Left kidney (tissue), 2 donors: ENCODE measurements around the gene RHBDL3. TPM values are rescaled to one million over a fixed set of nuclear protein-coding genes. Genes with fewer than 3 reads are reported as not detected.
"Not testable (repeated sequence)": the region's sequence is repeated elsewhere in the genome, so short reads cannot be mapped to it uniquely, and the experiment has no call there.

Experiments
- DNase-seq: peaks from one replicate; pipeline ENCODE4 v3.0.0-alpha.2; 2013
- polyA plus RNA-seq: library from polyadenylated mRNA; unstranded; fragments of 120-200 nt; gene quantifications from one replicate; pipeline ENCODE4 v1.2.1, GENCODE V29; 2013; ENCODE audit not compliant: insufficient read length

RHBDL3 gene
- polyA plus RNA-seq, 1 donor = 1.5 TPM

DNA sequence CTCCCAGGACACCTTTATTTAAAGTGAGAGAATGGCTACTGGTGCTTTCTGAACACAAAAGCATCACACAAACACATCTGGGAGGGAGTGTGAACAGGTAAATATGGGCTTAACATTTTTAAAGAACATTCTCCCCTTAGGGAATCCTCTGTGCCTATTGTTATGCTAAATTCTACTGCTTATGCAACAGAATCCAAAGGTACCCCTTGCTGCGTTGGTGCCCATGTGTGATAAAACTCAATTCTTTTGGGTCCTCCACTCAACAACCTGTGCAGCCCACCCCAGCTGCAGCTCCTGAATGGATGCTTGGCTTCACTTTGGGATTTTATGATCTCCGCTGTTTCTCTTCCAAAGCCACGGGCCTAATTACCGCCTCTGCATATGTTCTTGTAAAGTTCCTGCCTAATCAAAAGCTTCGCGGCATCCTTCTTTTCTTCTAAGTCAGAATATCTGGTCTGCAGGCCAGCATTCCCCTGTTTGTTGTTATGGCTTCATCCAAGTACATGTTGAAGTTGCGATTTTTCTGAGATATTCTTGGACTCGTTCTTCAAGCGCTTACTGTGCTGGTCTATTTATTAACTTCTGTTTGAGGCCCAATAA, 23.9 kb downstream of the RHBDL3 start:
- no peak for DNase-seq

DNA sequence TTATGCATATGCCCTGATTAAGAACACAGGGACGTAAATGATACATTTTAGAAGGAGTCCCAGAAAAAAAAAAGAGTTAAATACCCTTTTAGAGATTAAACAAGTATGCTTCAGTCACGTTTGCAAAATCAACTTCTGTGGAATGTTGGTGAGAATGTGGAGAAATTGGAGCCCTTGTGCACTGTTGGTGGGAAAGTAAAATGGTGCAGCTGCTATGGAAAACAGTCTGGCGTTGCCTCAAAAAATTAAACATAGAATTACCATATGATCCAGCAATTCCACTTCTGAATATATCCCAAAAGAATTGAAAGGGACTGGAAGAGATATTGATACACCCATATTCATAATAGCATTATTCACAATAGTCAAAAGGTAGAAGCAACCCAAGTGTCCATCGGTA, 26.5 kb downstream of the RHBDL3 start:
- DNase-seq = no peak

DNA sequence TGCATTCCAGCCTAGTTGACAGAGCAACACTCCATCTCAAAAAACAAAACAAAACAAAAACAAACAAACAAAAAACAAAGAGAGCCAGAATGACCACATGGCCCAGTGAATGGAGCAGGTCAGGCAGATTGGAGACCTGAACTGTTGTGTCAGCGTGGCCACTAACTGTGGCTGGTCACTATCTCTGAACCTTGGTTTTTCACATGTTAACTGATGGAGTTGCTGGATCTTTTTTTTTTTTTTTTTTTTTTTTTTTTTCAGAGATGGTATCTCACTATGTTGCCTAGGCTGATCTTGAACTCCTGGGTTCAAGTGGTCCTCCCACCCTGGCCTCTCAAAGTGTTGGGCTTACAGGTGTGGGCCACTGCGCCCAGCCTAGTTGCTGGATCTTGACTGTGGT, 31.8 kb downstream of the RHBDL3 start:
- no peak for DNase-seq

DNA sequence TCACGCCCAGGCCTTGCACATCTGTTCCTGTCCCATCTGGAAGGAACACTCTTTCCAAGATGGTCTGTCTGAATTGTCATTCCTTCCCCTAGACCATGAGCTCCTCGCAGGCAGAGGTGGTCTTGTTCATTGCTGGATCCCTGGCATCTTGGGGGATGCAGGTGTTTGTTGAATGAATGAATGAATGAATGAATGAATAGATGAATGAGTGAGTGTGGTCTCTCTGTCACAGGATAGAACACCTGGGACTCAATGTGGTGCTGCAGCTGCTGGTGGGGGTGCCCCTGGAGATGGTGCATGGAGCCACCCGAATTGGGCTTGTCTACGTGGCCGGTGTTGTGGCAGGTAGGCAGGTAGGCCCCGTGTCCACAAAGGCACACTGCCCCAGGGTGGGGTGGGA, 32.2 kb downstream of the RHBDL3 start:
- DNase-seq = no peak

DNA sequence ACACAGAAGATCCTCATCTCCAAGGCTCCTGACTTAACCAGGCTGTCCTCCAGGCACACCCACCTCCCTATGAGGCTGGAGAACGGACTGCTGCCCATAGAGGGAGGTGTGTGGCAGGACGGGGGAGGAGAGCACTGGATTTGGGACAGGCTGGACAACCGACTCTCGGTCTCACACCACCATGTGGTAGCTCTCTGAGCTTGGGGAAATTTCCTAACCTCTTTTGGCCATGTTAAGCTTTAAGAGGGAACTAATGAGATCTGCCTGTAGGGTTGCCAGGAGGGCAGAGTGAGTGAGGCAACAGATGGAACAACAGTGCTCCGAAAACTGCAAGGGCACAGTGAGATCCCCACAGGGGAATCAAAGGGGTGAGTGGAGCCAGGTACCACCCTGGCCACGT, 32.7 kb downstream of the RHBDL3 start:
- DNase-seq = no peak

DNA sequence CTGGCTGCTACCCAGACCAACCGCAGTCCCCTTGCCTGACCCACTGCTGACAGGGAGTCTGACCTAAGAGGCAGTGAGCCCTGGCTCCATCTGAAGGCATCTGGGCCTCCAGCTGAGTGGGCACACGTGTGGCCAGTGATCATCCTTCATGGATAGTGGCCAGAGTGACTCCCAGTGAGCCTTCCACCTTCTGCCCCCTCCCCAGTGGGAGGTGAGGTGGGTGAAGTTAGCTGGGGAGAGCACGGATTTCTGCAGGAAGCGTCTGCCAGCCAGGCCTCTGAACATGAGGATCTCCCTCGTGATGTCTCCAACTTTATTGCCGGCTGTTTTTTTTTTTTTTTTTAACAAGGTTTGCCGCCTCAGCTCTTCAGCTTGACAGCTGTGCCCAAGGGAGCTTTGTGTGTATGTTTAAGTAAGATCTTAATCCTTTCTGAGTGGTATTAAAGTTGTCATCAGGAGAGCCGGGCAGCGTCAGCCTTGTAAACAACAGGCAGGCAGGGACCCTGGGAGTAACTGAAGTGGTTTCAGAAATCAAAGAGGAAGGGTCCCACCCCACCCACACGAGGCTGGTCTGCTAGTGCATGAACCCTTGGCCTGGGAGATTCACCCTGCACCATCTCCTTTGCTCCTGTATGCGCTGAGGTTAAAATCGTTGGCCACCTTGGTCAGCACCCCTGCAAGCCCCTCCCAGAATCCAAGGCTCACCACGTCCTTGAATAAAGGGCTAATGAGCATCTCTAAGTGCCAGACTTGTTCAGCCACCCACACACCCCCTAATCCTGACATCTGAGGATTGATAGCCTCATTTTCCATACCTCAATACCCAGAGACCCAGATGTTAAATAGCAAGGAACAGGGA, 33.3 kb downstream of the RHBDL3 start:
- DNase-seq = no peak

DNA sequence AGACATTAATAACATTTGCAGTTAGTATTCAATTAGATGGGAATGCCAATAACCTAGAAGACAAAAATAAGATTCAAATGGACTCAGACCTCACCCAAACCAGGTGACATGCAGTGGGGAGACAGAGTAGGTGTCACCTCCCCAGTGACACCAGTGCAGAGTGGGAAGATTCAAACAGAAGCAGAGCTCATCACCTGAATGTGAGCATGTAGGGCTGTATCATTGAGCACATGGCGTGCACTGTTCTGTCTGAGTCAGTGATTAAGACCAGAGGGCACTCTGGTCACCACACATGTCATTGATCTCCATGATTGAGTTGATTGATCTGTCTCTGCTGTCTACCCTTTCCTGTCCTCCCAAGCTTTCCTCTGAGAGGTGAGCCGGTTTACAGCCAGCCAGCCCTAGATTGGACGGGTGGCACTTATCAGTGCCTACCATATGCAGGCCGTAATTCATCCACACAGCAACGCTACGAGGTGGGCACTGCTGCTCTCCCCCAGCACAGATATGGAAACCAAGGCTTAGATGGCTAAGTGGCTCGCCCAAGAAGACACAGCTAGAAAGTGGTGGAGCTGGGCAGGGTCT, 34.0 kb downstream of the RHBDL3 start:
- DNase-seq = no peak

DNA sequence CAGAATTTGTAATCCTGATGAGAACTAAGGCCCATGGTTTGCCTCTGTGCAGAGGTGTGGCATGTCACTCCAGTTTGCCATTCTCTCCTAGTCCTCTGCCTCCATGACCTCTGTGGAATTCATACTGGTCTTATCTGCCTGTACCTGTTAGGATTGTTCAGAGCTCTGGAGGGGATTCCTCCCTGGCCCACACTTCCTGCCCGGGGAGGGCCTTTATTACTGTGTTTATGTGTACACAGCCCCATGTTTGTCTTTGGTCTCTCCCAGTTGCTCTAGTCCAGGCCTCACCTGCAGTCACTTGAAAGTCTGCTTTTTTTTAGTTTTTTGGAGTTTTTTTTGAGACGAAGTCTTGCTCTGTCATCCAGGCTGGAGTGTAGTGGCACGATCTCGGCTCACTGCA, 36.4 kb downstream of the RHBDL3 start:
- no peak for DNase-seq

DNA sequence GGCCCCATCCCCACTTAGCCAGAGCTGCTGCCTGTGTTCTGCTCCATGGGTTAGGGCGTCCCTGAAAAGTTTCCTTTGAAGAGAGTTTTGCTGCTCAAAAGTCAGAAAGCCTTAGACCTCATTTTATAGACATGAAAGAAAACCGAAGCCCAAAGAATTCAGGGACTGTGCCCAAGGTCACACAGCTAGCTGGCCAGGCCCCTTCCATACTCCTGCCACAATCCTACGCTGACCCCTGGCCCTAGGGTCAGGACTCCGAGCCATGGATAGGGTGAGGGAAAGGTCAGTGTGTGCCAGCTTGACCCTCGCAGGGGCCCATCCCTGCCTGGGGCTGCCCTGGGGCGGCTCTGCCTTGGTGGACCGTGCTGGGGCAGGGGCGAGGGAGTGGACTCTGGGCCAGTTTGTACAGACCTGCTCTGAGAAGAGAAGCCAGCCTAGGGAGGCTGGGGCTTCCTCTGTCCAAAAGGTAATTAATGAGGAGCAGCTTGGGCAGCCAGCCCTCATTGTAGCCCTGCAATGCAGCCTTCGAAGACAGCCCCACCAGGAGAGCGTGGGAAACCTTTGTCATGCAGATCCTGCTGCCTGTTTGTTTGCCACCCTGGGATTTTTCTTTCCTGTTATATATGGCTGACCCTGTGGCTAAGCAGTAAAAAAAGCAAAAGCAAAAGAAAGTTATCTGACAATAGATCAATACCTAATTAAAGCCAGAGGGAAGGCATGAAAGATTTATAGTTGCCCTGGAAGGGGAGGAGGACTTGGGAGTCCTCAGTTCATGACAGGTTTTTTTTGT, 37.4 kb downstream of the RHBDL3 start:
- DNase-seq = no peak

DNA sequence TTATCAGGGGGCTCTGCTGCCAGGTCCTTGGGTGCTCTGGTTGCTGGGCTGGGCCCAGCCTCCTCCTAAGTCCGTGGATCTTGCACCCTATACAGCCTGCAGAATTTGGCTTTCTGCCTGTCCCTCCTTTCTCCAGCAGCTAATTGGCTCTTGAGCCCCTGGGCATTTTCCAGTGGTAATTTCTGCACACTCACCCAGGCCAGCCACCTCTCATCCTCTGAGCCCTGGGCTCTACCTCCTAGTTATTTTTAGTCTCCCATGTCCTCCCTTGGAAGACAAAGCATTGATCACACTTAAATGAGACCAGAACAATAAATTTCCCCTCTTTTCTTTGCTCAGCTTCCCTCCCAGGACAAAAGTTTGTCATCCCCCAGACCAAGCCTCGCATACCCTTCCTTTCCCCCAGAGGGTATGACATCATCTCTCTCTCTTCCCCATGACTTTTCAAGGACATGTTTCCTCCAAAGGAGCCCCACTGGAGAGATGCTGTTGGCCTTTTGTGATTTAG, 38.2 kb downstream of the RHBDL3 start:
- DNase-seq = no peak

DNA sequence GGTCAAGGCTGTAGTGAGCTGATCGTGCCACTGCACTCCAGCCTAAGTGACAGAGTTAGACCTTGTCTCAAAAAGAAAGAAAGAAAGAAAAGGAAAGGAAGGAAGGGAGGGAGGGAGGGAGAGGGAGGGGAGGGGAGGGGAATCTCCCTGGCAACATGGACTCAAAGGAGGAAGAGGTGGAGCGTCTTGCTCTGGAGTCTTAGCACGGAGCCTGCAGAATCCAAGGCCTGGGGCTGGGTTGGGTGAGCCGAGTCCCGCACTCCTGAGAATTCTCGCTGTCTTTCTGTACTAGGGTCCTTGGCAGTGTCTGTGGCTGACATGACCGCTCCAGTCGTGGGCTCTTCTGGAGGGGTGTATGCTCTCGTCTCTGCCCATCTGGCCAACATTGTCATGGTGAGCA, 39.4 kb downstream of the RHBDL3 start:
- no peak for DNase-seq

DNA sequence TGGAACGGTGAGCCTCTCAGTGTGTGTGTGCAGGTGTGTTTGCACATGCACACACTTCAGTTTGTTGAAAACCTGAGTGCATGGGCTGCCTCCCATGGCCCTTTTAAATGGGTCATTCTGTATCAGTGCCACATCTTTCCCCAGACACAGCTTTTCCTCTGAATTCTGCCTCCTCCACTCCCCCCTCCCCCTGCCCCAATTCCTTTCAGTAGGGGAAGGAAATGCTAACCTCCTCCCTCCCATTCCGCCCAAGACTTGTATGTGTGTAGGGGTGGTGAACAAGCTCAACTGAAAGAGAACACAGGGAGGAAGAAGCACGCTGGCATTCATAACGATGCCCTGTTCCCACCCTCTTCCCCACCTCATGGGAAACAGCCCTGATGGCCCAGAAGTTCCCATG, 42.0 kb downstream of the RHBDL3 start:
- no peak for DNase-seq

DNA sequence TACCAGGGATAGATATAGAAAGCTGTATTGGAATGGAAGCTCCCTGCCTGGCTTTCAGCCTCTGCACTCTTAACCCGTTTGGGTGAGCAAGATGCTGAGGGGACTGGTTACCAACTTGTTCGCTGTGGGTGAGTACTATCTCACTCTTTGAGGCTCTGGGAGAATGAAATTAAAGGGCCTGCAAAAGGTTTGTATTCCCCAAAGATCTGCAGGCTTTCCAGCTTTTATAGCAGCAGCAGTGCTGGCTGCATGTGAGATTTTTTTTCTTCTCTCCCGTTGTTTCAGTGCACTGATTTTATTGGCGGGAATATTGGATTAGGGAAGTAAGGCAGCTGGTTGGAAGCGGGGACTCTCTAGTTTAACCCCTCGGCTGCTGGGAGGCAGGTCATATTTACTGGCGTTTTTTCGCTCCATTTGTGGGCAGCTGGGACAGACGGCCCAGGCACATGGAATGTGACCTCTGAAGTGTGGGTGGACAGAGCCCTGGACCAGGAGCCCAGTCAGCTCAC, 45.5 kb downstream of the RHBDL3 start:
- DNase-seq = no peak

DNA sequence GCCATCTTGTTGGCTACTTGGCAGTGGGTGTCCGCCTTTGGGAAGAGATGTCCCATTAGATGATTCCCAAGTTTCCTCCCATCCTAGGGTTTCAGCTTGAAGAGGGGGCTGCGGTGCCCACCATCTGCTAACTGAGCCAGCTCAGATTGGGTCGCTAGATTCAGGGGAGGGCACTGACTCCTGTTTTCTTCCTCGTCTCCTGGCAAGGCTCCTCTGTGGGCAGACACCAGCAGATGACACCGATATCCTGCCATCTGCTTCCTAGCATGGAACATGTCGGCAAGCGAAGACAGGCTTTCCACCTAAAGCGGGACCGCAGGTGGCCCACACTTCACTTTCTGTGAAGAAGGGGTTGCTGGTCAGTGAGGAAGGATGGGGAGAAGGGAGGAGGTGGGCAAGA, 49.0 kb downstream of the RHBDL3 start:
- DNase-seq = no peak

DNA sequence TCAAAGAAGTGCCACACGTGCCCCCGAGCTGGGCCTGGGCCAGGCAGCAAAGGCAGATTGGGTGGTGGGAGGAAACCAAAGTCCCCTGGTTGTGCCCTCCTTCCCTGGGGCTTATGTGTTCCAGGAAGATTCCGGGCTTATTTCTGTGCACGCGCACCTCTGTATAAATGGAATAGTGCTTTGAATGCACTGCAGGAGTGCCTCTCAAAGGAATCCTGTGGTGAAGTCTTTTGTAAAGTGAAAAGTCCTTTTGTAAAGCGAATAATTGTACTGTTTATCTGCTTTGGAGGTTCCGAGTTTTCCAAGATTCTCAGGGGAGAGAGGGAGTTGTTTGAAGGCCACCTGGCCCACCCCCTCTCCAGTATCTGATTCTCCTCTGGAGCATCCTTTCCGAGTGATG, 49.5 kb downstream of the RHBDL3 start:
- DNase-seq = no peak

DNA sequence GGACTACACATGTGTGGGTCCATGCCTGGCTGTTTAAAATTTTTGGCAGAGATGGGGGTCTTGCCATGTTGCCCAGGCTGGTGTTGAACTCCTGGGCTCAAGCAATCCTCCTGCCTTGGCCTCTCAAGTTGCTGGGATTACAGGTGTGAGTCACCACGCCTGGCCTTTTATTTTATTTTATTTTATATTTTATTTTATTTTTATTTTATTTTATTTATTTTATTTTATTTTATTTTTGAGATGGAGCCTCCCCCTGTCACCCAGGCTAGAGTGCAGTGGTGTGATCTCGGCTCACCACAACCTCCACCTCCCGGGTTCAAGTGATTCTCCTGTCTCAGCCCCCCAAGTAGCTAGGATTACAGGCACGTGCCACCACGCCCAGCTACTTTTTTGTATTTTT, 51.0 kb downstream of the RHBDL3 start:
- not testable (repeated sequence) for DNase-seq

DNA sequence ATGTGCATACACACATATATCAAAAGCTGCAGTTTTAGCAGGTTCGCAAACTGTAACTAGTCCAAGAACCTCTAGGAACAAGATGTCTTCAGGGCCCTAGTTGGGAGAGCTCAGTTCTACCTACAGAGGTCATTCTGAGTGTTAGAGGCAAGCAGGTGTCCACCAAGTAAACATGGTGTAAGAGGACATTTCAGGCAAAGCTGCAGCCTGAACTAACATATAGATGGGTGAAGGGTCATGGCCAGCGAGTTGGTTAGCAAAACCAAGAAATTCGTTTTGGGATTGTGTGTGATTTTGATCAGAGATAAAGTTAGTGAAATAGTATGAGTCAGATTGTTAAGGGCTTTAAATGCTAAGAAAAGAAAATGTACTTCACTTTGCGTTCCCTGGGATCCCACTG, 51.7 kb downstream of the RHBDL3 start:
- DNase-seq = no peak

DNA sequence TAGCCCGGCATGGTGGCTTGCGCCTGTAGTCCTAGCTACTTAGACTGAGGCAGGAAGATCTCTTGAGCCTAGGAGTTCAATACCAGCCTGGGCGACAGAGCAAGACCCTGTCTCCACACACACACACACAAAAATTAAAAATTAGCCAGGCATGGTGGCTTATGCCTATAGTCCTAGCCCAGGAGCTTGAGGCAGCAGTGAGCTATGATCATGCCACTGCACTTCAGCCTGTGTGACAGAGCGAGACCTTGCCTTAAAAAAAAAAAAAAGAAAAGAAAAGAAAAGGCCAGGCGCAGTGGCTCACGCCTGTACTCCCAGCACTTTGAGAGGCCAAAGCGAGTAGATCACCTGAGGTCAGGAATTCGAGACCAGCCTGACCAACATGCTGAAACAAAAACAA, 52.4 kb downstream of the RHBDL3 start:
- no peak for DNase-seq

DNA sequence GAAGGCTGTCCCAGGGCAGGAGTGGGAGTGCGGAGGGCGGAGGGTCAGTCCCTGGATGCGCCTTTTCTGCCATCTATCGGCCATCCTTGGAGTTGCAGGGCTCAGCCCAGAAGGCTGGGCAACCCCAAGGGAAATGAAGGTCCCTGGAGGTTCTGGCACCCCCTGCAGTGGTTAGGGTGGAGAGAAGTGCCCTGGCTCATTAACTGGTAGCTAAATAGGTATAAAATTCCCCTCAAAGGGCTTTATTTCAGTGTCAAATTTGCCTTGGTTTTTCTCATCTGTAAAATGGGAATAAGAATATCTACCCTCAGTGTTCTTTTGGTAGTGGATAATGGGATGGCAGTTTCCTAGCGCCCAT, 53.9 kb downstream of the RHBDL3 start:
- DNase-seq = peak; percentile 52

DNA sequence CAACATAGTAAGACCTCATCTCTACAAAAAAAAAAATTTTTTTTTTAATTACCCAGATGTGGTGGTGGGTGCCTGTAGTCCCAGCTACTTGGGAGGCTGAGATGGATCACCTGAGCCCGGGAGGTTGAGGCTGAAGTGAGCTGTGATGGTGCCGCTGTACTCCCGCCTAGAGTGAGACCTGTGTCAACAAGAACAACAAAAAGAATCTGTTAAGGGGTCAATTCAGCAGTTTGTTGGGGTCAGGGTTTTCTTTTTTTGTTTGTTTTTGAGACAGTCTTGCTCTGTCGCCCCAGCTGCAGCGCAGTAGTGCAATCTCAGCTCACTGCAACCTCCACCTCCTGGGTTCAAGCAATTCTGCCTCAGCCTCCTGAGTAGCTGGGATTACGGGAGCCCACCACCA, 54.4 kb downstream of the RHBDL3 start:
- DNase-seq = not testable (repeated sequence)

DNA sequence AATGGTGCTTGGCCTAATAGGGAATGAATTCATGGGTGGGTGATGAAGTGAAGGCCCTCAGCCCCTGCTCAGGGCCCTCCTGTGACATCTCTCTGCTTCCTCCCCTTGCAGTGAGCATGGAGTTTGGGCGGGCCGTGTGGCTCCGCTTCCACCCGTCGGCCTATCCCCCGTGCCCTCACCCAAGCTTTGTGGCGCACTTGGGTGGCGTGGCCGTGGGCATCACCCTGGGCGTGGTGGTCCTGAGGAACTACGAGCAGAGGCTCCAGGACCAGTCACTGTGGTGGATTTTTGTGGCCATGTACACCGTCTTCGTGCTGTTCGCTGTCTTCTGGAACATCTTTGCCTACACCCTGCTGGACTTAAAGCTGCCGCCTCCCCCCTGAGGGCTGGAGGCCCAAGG, 55.2 kb downstream of the RHBDL3 start:
- DNase-seq = no peak

DNA sequence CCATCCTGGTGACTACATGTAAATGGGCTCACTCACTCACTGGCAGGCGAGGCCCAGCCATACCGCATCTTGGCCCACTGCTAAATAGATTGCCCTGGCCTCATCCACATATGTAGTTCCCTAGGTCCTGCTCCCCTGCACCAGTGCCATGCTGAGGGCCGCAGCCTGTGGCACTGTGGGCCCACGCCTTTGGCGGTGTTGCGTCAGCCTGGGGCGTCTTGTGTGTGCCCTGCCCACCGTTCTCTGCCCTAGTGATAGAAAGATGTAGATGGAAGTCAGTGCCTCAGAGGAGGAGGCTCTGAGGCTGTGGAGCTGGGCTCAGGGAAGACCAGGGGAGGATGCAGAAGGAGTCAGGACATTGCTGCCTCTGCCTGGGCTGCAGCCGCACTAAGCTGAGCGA, 57.4 kb downstream of the RHBDL3 start:
- no peak for DNase-seq
